Lung (tissue), 12 donors: ENCODE measurements around the gene NBAS. TPM values are rescaled to one million over a fixed set of nuclear protein-coding genes. Genes with fewer than 3 reads are reported as not detected.

Source experiments
- ATAC-seq: fragments of 200-7000 bp; cut with Tn5 transposase; one replicate; pipeline ENCODE4 v1.9.1; 2020; ENCODE audit warnings: moderate number of reproducible peaks; ENCODE audit not compliant: insufficient read depth, low FRiP score
- DNase-seq, 3 donors: peaks; one replicate each; pipeline ENCODE4 v3.0.0-alpha.2; 2013 to 2017
- H3K27ac ChIP-seq, 2 donors: one replicate each; pipeline ENCODE4 v1.5.1; 2013; ENCODE audit warnings: mild to moderate bottlenecking in 2 of 2, moderate library complexity in 2 of 2, control low read depth in 1 of 2, inconsistent platforms in 1 of 2, low read depth in 1 of 2, low read length in 1 of 2
- H3K27me3 ChIP-seq, 3 donors: one replicate each; pipeline ENCODE4 v1.5.1; 2013; ENCODE audit warnings: low read length in 2 of 3; ENCODE audit not compliant: control insufficient read depth in 3 of 3, insufficient read depth in 3 of 3
- H3K36me3 ChIP-seq, 4 donors: one replicate each; pipeline ENCODE4 v1.5.1; 2013; ENCODE audit warnings: low read length in 4 of 4, mild to moderate bottlenecking in 1 of 4, moderate library complexity in 1 of 4; ENCODE audit not compliant: control insufficient read depth in 4 of 4, insufficient read depth in 4 of 4
- H3K4me1 ChIP-seq, 5 donors: one replicate each; pipeline ENCODE4 v1.5.1; 2013; ENCODE audit warnings: low read length in 5 of 5, mild to moderate bottlenecking in 2 of 5, moderate library complexity in 1 of 5; ENCODE audit not compliant: control insufficient read depth in 5 of 5, insufficient read depth in 5 of 5
- H3K4me3 ChIP-seq: one replicate; pipeline ENCODE4 v1.5.1; 2013; ENCODE audit warnings: mild to moderate bottlenecking, control low read depth, moderate library complexity
- H3K9ac ChIP-seq, 2 donors: one replicate each; pipeline ENCODE4 v1.5.1; 2013; ENCODE audit warnings: low read length in 2 of 2, control low read depth in 1 of 2; ENCODE audit not compliant: insufficient read depth in 1 of 2
- H3K9me3 ChIP-seq, 4 donors: one replicate each; pipeline ENCODE4 v1.5.1; 2013; ENCODE audit warnings: low read length in 3 of 4, mild to moderate bottlenecking in 1 of 4, moderate library complexity in 1 of 4; ENCODE audit not compliant: control insufficient read depth in 4 of 4, insufficient read depth in 3 of 4
- CTCF ChIP-seq: IDR thresholded peaks from 2 replicates; pipeline ENCODE4 v1.5.1; 2012; ENCODE audit warnings: mild to moderate bottlenecking; ENCODE audit errors: control extremely low read depth, extremely low read depth
- whole genome bisulfite sequencing, 2 donors: extraction: QIAGEN DNeasy Blood & Tissue Kit; methylation state at CpG; one replicate each; pipeline ENCODE4 v1.1.7; 2013; 5-methylcytosine and 5-hydroxymethylcytosine counted together
- polyA plus RNA-seq, 2 donors: library from polyadenylated mRNA; stranded (reverse); fragments of 200-250 nt; gene quantifications; one replicate each; pipeline ENCODE4 v1.2.1, GENCODE V29; 2013
- total RNA-seq, 2 donors: library from RNA; depleted of rRNA in 1 of 2; stranded (reverse); fragments of >200 nt in 1 of 2; gene quantifications; one replicate each; pipeline ENCODE4 v1.2.1, GENCODE V29; 2014 to 2021
- donor health status: control.
- donor health status: control.
- donor health status: Bipolar disorder and iron deficiency.
- donor health status: healthy.
- donor health status: DM: yes; HTN: yes; CAD: no.

Gene NBAS
- total and polyA plus RNA-seq, 4 donors: 15.6 to 61.3 (median 35.4) TPM

GRCh38 chr2:15271276-15271675 is 289.9 kb downstream of the NBAS start:
- Histone ChIP-seq H3K9ac (no peak overlapping the region), H3K27me3 (no peaks in the 10 kb centered on the region), H3K4me3 (no peak overlapping the region), H3K36me3 (peaks cover 4 to 14% (median 6%) of the 10 kb centered on the region in 4 donors), H3K9me3 (no peaks in the 10 kb centered on the region), H3K27ac (no peak overlapping the region), H3K4me1 (no peaks in the 10 kb centered on the region)
- whole genome bisulfite sequencing, 2 donors: 64 to 90% methylated on average over 3 of the region's 3 CpGs
- no peak for TF ChIP-seq CTCF
- ATAC-seq (no peak), DNase-seq (no peak)

GRCh38 chr2:15269043-15269442 is 292.1 kb downstream of the NBAS start:
- no peaks in the 10 kb centered on the region for H3K9me3 ChIP-seq
- no peak for ATAC-seq
- DNase-seq: no peak
- no peak overlapping the region for H3K4me3 ChIP-seq
- peaks cover 0 to 8% (median 0%) of the 10 kb centered on the region in 4 donors for H3K36me3 ChIP-seq
- no peak for TF ChIP-seq CTCF
- H3K4me1 ChIP-seq: no peaks in the 10 kb centered on the region
- no peak overlapping the region for H3K27ac ChIP-seq
- no peaks in the 10 kb centered on the region for H3K27me3 ChIP-seq
- 84 to 89% methylated on average over 4 of the region's 4 CpGs for WGBS, 2 donors
- no peak overlapping the region for H3K9ac ChIP-seq

- DNase-seq (no peak), ATAC-seq (no peak)
- no peak for TF ChIP-seq CTCF
- H3K9ac ChIP-seq: no peak overlapping the region
- 87 to 100% methylated on average over 2 to 3 of the region's 3 CpGs for WGBS, 2 donors
- H3K9me3 ChIP-seq: no peaks in the 10 kb centered on the region
- H3K4me3 ChIP-seq: no peak overlapping the region
- no peak overlapping the region for H3K27ac ChIP-seq
- H3K27me3 ChIP-seq: no peaks in the 10 kb centered on the region
- peaks cover 0 to 8% (median under 1%) of the 10 kb centered on the region in 4 donors for H3K36me3 ChIP-seq
- H3K4me1 ChIP-seq: no peaks in the 10 kb centered on the region
Observed at GRCh38 chr2:15265889-15266288, 295.2 kb downstream of the NBAS start.
